Activated naive CD4-positive, alpha-beta T cell treated with anti-CD3 and anti-CD28 coated beads, Interleukin-2, amount 10 ng/mL, durations not matched to agents 7 days and 5 days (primary cell): ENCODE measurements around the gene WDR26.

Experiments
- CTCF ChIA-PET: fragments of 350-600 bp; sonication (Branson Sonifier 250); formaldehyde crosslinking; loops from one replicate; lab custom pipeline; 2021; ENCODE audit warnings: antibody characterized with exemption; lab: Charles Lee
- DNase-seq: peaks from one replicate; pipeline ENCODE4 v3.0.0-alpha.2; 2020
- H3K27ac Mint-ChIP-seq: one replicate; pipeline ENCODE4 v1.8.0; 2021; ENCODE audit warnings: mild to moderate bottlenecking, moderate library complexity, mixed read lengths
- H3K27me3 Mint-ChIP-seq: one replicate; pipeline ENCODE4 v1.8.0; 2021; ENCODE audit warnings: mild to moderate bottlenecking, mixed read lengths
- H3K36me3 Mint-ChIP-seq: one replicate; pipeline ENCODE4 v1.8.0; 2021; ENCODE audit warnings: mixed read lengths
- H3K4me1 Mint-ChIP-seq: one replicate; pipeline ENCODE4 v1.8.0; 2021; ENCODE audit warnings: mixed read lengths
- H3K4me3 Mint-ChIP-seq: one replicate; pipeline ENCODE4 v1.8.0; 2021; ENCODE audit warnings: mild to moderate bottlenecking, moderate library complexity, mixed read lengths
- H3K9me3 Mint-ChIP-seq: one replicate; pipeline ENCODE4 v1.8.0; 2021; ENCODE audit warnings: mixed read lengths

Gene WDR26

GRCh38 chr1:224404916-224405603 is 29.5 kb downstream of the WDR26 start:
- Mint-ChIP-seq H3K27me3 (no peaks in the 10 kb centered on the region), H3K27ac (no peak overlapping the region), H3K4me3 (no peak overlapping the region), H3K36me3 (peaks cover 40% of the 10 kb centered on the region), H3K9me3 (no peaks in the 10 kb centered on the region), H3K4me1 (peaks cover 13% of the 10 kb centered on the region)
- CTCF ChIA-PET, result no interaction called here
- no peak for DNase-seq

- Mint-ChIP-seq H3K27ac (no peak overlapping the region), H3K27me3 (no peaks in the 10 kb centered on the region), H3K9me3 (no peaks in the 10 kb centered on the region), H3K4me1 (peaks cover 13% of the 10 kb centered on the region), H3K4me3 (no peak overlapping the region), H3K36me3 (peaks cover 50% of the 10 kb centered on the region)
- DNase-seq, result no peak
- CTCF ChIA-PET, result interaction anchor here (1.5 kb wide), 1 partner anchor 29 kb away, joined by 5 read pairs; no protein-coding TSS in a partner anchor
Measured at GRCh38 chr1:224402472-224403036, 32.0 kb downstream of the WDR26 start.

- no peak overlapping the region for H3K27ac Mint-ChIP-seq
- DNase-seq, result no peak
- H3K9me3 Mint-ChIP-seq, result no peaks in the 10 kb centered on the region
- H3K4me1 Mint-ChIP-seq, result peaks cover 13% of the 10 kb centered on the region
- no peaks in the 10 kb centered on the region for H3K27me3 Mint-ChIP-seq
- H3K4me3 Mint-ChIP-seq, result no peak overlapping the region
- peaks cover 56% of the 10 kb centered on the region for H3K36me3 Mint-ChIP-seq
- CTCF ChIA-PET, result no interaction called here
Measured at GRCh38 chr1:224399887-224400286, 34.7 kb downstream of the WDR26 start.

GRCh38 chr1:224393294-224393693 is 41.3 kb downstream of the WDR26 start:
- peaks cover 78% of the 10 kb centered on the region for H3K36me3 Mint-ChIP-seq
- DNase-seq, result no peak
- H3K27me3 Mint-ChIP-seq, result no peaks in the 10 kb centered on the region
- CTCF ChIA-PET, result interaction anchor here (1.1 kb wide), 1 partner anchor 37 kb away, joined by 4 read pairs; no protein-coding TSS in a partner anchor
- peaks cover 11% of the 10 kb centered on the region for H3K4me1 Mint-ChIP-seq
- no peak overlapping the region for H3K4me3 Mint-ChIP-seq
- no peak overlapping the region for H3K27ac Mint-ChIP-seq
- no peaks in the 10 kb centered on the region for H3K9me3 Mint-ChIP-seq

GRCh38 chr1:224392411-224393249 is 42.0 kb downstream of the WDR26 start:
- Mint-ChIP-seq H3K4me1 (peaks cover 17% of the 10 kb centered on the region), H3K9me3 (no peaks in the 10 kb centered on the region), H3K4me3 (no peak overlapping the region), H3K27me3 (no peaks in the 10 kb centered on the region), H3K36me3 (peaks cover 77% of the 10 kb centered on the region), H3K27ac (no peak overlapping the region)
- DNase-seq, result no peak
- CTCF ChIA-PET, result interaction anchor here (1.1 kb wide), 1 partner anchor 38 kb away, joined by 4 read pairs; no protein-coding TSS in a partner anchor

- CTCF ChIA-PET, result interaction anchor here (1.7 kb wide), 1 partner anchor 67 kb away, joined by 4 read pairs; no protein-coding TSS in a partner anchor
- Mint-ChIP-seq H3K27me3 (no peaks in the 10 kb centered on the region), H3K4me1 (peaks cover 33% of the 10 kb centered on the region), H3K27ac (no peak overlapping the region), H3K4me3 (no peak overlapping the region), H3K9me3 (no peaks in the 10 kb centered on the region), H3K36me3 (peaks cover 73% of the 10 kb centered on the region)
- no peak for DNase-seq
Measured at GRCh38 chr1:224390517-224390916, 44.1 kb downstream of the WDR26 start.

- Mint-ChIP-seq H3K36me3 (peaks cover 70% of the 10 kb centered on the region), H3K4me3 (no peak overlapping the region), H3K9me3 (no peaks in the 10 kb centered on the region), H3K4me1 (peaks cover 37% of the 10 kb centered on the region), H3K27me3 (no peaks in the 10 kb centered on the region), H3K27ac (no peak overlapping the region)
- no peak for DNase-seq
- CTCF ChIA-PET, result no interaction called here
Measured at GRCh38 chr1:224387943-224388342, 46.7 kb downstream of the WDR26 start.

- Mint-ChIP-seq H3K27me3 (no peaks in the 10 kb centered on the region), H3K4me1 (peaks cover 40% of the 10 kb centered on the region), H3K9me3 (no peaks in the 10 kb centered on the region), H3K27ac (peak overlapping the region; percentile 84), H3K36me3 (peaks cover 70% of the 10 kb centered on the region), H3K4me3 (no peak overlapping the region)
- DNase-seq, result no peak
- CTCF ChIA-PET, result no interaction called here
Measured at GRCh38 chr1:224387302-224387912, 47.2 kb downstream of the WDR26 start.

GRCh38 chr1:224383218-224383617 is 51.4 kb downstream of the WDR26 start:
- H3K27ac Mint-ChIP-seq, result no peak overlapping the region
- CTCF ChIA-PET, result no interaction called here
- H3K27me3 Mint-ChIP-seq, result no peaks in the 10 kb centered on the region
- H3K36me3 Mint-ChIP-seq, result peaks cover 63% of the 10 kb centered on the region
- peaks cover 74% of the 10 kb centered on the region for H3K4me1 Mint-ChIP-seq
- DNase-seq, result no peak
- H3K4me3 Mint-ChIP-seq, result no peak overlapping the region
- no peaks in the 10 kb centered on the region for H3K9me3 Mint-ChIP-seq

- H3K4me3 Mint-ChIP-seq, result no peak overlapping the region
- H3K4me1 Mint-ChIP-seq, result peaks cover 74% of the 10 kb centered on the region
Measured at GRCh38 chr1:224381880-224382548, 52.6 kb downstream of the WDR26 start.

GRCh38 chr1:224380003-224380402 is 54.6 kb downstream of the WDR26 start:
- peak; percentile 66 for DNase-seq
- Mint-ChIP-seq H3K27ac (peak overlapping the region; percentile 82), H3K4me1 (peaks cover 82% of the 10 kb centered on the region), H3K4me3 (peak overlapping the region; percentile 51), H3K27me3 (no peaks in the 10 kb centered on the region), H3K36me3 (peaks cover 70% of the 10 kb centered on the region), H3K9me3 (no peaks in the 10 kb centered on the region)
- CTCF ChIA-PET, result interaction anchor here (1.4 kb wide), 3 partner anchors 22 to 52 kb away, joined by 3 read pairs; no protein-coding TSS in a partner anchor

More at GRCh38 chr1:224381880-224382548, 52.6 kb downstream of the WDR26 start:
- Mint-ChIP-seq H3K9me3 (no peaks in the 10 kb centered on the region), H3K27me3 (no peaks in the 10 kb centered on the region), H3K36me3 (peaks cover 65% of the 10 kb centered on the region), H3K27ac (peak overlapping the region; percentile 73)
- CTCF ChIA-PET, result interaction anchor here (0.8 to 1.5 kb wide), 3 partner anchors 13 to 51 kb away, joined by 3 to 4 read pairs (median 3); no protein-coding TSS in a partner anchor
- no peak for DNase-seq

GRCh38 chr1:224378855-224379631 is 55.6 kb downstream of the WDR26 start:
- no peaks in the 10 kb centered on the region for H3K9me3 Mint-ChIP-seq
- H3K27ac Mint-ChIP-seq, result peak overlapping the region; percentile 82
- no peak overlapping the region for H3K4me3 Mint-ChIP-seq
- DNase-seq, result no peak
- peaks cover 75% of the 10 kb centered on the region for H3K36me3 Mint-ChIP-seq
- CTCF ChIA-PET, result interaction anchor here (1.4 kb wide), 2 partner anchors 21 to 42 kb away, joined by 3 read pairs; no protein-coding TSS in a partner anchor
- no peaks in the 10 kb centered on the region for H3K27me3 Mint-ChIP-seq
- H3K4me1 Mint-ChIP-seq, result peaks cover 89% of the 10 kb centered on the region

- peaks cover 79% of the 10 kb centered on the region for H3K36me3 Mint-ChIP-seq
Measured at GRCh38 chr1:224377676-224378006, 57.0 kb downstream of the WDR26 start.

More at GRCh38 chr1:224377676-224378006, 57.0 kb downstream of the WDR26 start:
- H3K4me1 Mint-ChIP-seq, result peaks cover 85% of the 10 kb centered on the region
- no peaks in the 10 kb centered on the region for H3K27me3 Mint-ChIP-seq
- peak overlapping the region; percentile 90 for H3K27ac Mint-ChIP-seq
- no peaks in the 10 kb centered on the region for H3K9me3 Mint-ChIP-seq
- H3K4me3 Mint-ChIP-seq, result no peak overlapping the region
- CTCF ChIA-PET, result interaction anchor here (0.6 kb wide), 2 partner anchors 19 to 195 kb away, joined by 3 to 5 read pairs; partner anchors contain the start of gene DEGS1
- peak; percentile 28 for DNase-seq
